Measurements from ENCODE around the gene HPCAL4.

Gene HPCAL4

GRCh38 chr1:39701049-39701439 is 9.8 kb upstream of the HPCAL4 start:
- no peaks in the 10 kb centered on the region for H3K36me3 ChIP-seq (ENCODE audit: control insufficient read depth, insufficient read depth, low read length)
- no peak overlapping the region for H3K27ac ChIP-seq (ENCODE audit: low read length)
- no CpG with 5 or more reads among the region's 12 CpGs for WGBS (ENCODE audit: insufficient coverage, insufficient read length)
- peaks cover 28% of the 10 kb centered on the region; the same call in 1 of the 2 replicates for H3K27me3 ChIP-seq (ENCODE audit: control insufficient read depth, insufficient read depth, low read length)
- peaks cover 4% of the 10 kb centered on the region for H3K4me1 ChIP-seq (ENCODE audit: control insufficient read depth, insufficient read depth, low read length)
- H3K9me3 ChIP-seq (ENCODE audit: control insufficient read depth, insufficient read depth, low read length): no peaks in the 10 kb centered on the region
- no peak for DNase-seq (ENCODE audit: low read depth, low spot score)
- no peak overlapping the region; the same call in 1 of the 2 replicates for H3K4me3 ChIP-seq (ENCODE audit: low read length)

GRCh38 chr1:39700348-39700747 is 9.1 kb upstream of the HPCAL4 start:
- no peak overlapping the region for H3K27ac ChIP-seq (ENCODE audit: low read length)
- DNase-seq (ENCODE audit: low read depth, low spot score): no peak
- H3K27me3 ChIP-seq (ENCODE audit: control insufficient read depth, insufficient read depth, low read length): peaks cover 28% of the 10 kb centered on the region; the same call in 1 of the 2 replicates
- H3K36me3 ChIP-seq (ENCODE audit: control insufficient read depth, insufficient read depth, low read length): no peaks in the 10 kb centered on the region
- H3K4me1 ChIP-seq (ENCODE audit: control insufficient read depth, insufficient read depth, low read length): peaks cover 4% of the 10 kb centered on the region
- no peaks in the 10 kb centered on the region for H3K9me3 ChIP-seq (ENCODE audit: control insufficient read depth, insufficient read depth, low read length)
- no CpG with 5 or more reads among the region's 3 CpGs for WGBS (ENCODE audit: insufficient coverage, insufficient read length)
- H3K4me3 ChIP-seq (ENCODE audit: low read length): no peak overlapping the region

GRCh38 chr1:39699419-39699818 is 8.2 kb upstream of the HPCAL4 start:
- Histone ChIP-seq H3K9me3 (ENCODE audit: control insufficient read depth, insufficient read depth, low read length) (no peaks in the 10 kb centered on the region), H3K27ac (ENCODE audit: low read length) (no peak overlapping the region), H3K36me3 (ENCODE audit: control insufficient read depth, insufficient read depth, low read length) (no peaks in the 10 kb centered on the region), H3K4me3 (ENCODE audit: low read length) (no peak overlapping the region), H3K4me1 (ENCODE audit: control insufficient read depth, insufficient read depth, low read length) (peaks cover 7% of the 10 kb centered on the region), H3K27me3 (ENCODE audit: control insufficient read depth, insufficient read depth, low read length) (peaks cover 34% of the 10 kb centered on the region; the same call in 1 of the 2 replicates)
- no peak for DNase-seq (ENCODE audit: low read depth, low spot score)
- no CpG with 5 or more reads among the region's 3 CpGs for WGBS (ENCODE audit: insufficient coverage, insufficient read length)

GRCh38 chr1:39698568-39698967 is 7.3 kb upstream of the HPCAL4 start:
- DNase-seq (ENCODE audit: low read depth, low spot score): no peak
- no peaks in the 10 kb centered on the region for H3K9me3 ChIP-seq (ENCODE audit: control insufficient read depth, insufficient read depth, low read length)
- H3K4me1 ChIP-seq (ENCODE audit: control insufficient read depth, insufficient read depth, low read length): peaks cover 7% of the 10 kb centered on the region
- peaks cover 39% of the 10 kb centered on the region; the same call in 1 of the 2 replicates for H3K27me3 ChIP-seq (ENCODE audit: control insufficient read depth, insufficient read depth, low read length)
- no CpG with 5 or more reads among the region's 4 CpGs for WGBS (ENCODE audit: insufficient coverage, insufficient read length)
- no peak overlapping the region for H3K27ac ChIP-seq (ENCODE audit: low read length)
- H3K4me3 ChIP-seq (ENCODE audit: low read length): no peak overlapping the region
- no peaks in the 10 kb centered on the region for H3K36me3 ChIP-seq (ENCODE audit: control insufficient read depth, insufficient read depth, low read length)

GRCh38 chr1:39696448-39696847 is 5.2 kb upstream of the HPCAL4 start:
- DNase-seq (ENCODE audit: low read depth, low spot score): no peak
- no peaks in the 10 kb centered on the region for H3K36me3 ChIP-seq (ENCODE audit: control insufficient read depth, insufficient read depth, low read length)
- no CpG with 5 or more reads among the region's 1 CpG for WGBS (ENCODE audit: insufficient coverage, insufficient read length)
- H3K27me3 ChIP-seq (ENCODE audit: control insufficient read depth, insufficient read depth, low read length): peaks cover 57% of the 10 kb centered on the region
- H3K27ac ChIP-seq (ENCODE audit: low read length): no peak overlapping the region
- peaks cover 9% of the 10 kb centered on the region for H3K4me1 ChIP-seq (ENCODE audit: control insufficient read depth, insufficient read depth, low read length)
- H3K9me3 ChIP-seq (ENCODE audit: control insufficient read depth, insufficient read depth, low read length): no peaks in the 10 kb centered on the region
- H3K4me3 ChIP-seq (ENCODE audit: low read length): no peak overlapping the region

- H3K27me3 ChIP-seq (ENCODE audit: control insufficient read depth, insufficient read depth, low read length): peaks cover 64% of the 10 kb centered on the region
- DNase-seq (ENCODE audit: low read depth, low spot score): no peak
- H3K4me1 ChIP-seq (ENCODE audit: control insufficient read depth, insufficient read depth, low read length): peaks cover 5% of the 10 kb centered on the region; the same call in 1 of the 2 replicates
- H3K27ac ChIP-seq (ENCODE audit: low read length): no peak overlapping the region
- no peaks in the 10 kb centered on the region for H3K36me3 ChIP-seq (ENCODE audit: control insufficient read depth, insufficient read depth, low read length)
- no peaks in the 10 kb centered on the region for H3K9me3 ChIP-seq (ENCODE audit: control insufficient read depth, insufficient read depth, low read length)
- WGBS (ENCODE audit: insufficient coverage, insufficient read length): no CpG with 5 or more reads among the region's 1 CpG
- H3K4me3 ChIP-seq (ENCODE audit: low read length): no peak overlapping the region
Observed at GRCh38 chr1:39695016-39695415, 3.8 kb upstream of the HPCAL4 start.

- no peak for DNase-seq (ENCODE audit: low read depth, low spot score)
Observed at GRCh38 chr1:39694026-39694425, 2.8 kb upstream of the HPCAL4 start.

GRCh38 chr1:39692152-39693074 is 1.2 kb upstream of the HPCAL4 start:
- Histone ChIP-seq H3K9me3 (ENCODE audit: control insufficient read depth, insufficient read depth, low read length) (no peaks in the 10 kb centered on the region), H3K27ac (ENCODE audit: low read length) (no peak overlapping the region), H3K4me1 (ENCODE audit: control insufficient read depth, insufficient read depth, low read length) (peaks cover 5% of the 10 kb centered on the region; the same call in 1 of the 2 replicates), H3K36me3 (ENCODE audit: control insufficient read depth, insufficient read depth, low read length) (no peaks in the 10 kb centered on the region), H3K4me3 (ENCODE audit: low read length) (peak overlapping the region; percentile 15; the same call in 1 of the 2 replicates), H3K27me3 (ENCODE audit: control insufficient read depth, insufficient read depth, low read length) (peaks cover 76% of the 10 kb centered on the region)
- WGBS (ENCODE audit: insufficient coverage, insufficient read length): no CpG with 5 or more reads among the region's 56 CpGs
- DNase-seq (ENCODE audit: low read depth, low spot score): no peak

More at GRCh38 chr1:39694026-39694425, 2.8 kb upstream of the HPCAL4 start:
- H3K27me3 ChIP-seq (ENCODE audit: control insufficient read depth, insufficient read depth, low read length): peaks cover 70% of the 10 kb centered on the region
- no peaks in the 10 kb centered on the region for H3K36me3 ChIP-seq (ENCODE audit: control insufficient read depth, insufficient read depth, low read length)
- no peaks in the 10 kb centered on the region for H3K9me3 ChIP-seq (ENCODE audit: control insufficient read depth, insufficient read depth, low read length)
- no peak overlapping the region for H3K27ac ChIP-seq (ENCODE audit: low read length)
- no CpG with 5 or more reads among the region's 1 CpG for WGBS (ENCODE audit: insufficient coverage, insufficient read length)
- H3K4me3 ChIP-seq (ENCODE audit: low read length): no peak overlapping the region
- H3K4me1 ChIP-seq (ENCODE audit: control insufficient read depth, insufficient read depth, low read length): peaks cover 5% of the 10 kb centered on the region; the same call in 1 of the 2 replicates

GRCh38 chr1:39690794-39691382 is 345 bp downstream of the HPCAL4 start:
- peak overlapping the region; percentile 6; the same call in 1 of the 2 replicates for H3K4me3 ChIP-seq (ENCODE audit: low read length)
- no CpG with 5 or more reads among the region's 28 CpGs for WGBS (ENCODE audit: insufficient coverage, insufficient read length)
- no peak overlapping the region for H3K27ac ChIP-seq (ENCODE audit: low read length)

GRCh38 chr1:39690225-39690624 is 1.0 kb downstream of the HPCAL4 start:
- Histone ChIP-seq H3K4me1 (ENCODE audit: control insufficient read depth, insufficient read depth, low read length) (peaks cover 5% of the 10 kb centered on the region; the same call in 1 of the 2 replicates), H3K27ac (ENCODE audit: low read length) (no peak overlapping the region), H3K27me3 (ENCODE audit: control insufficient read depth, insufficient read depth, low read length) (peaks cover 81% of the 10 kb centered on the region), H3K4me3 (ENCODE audit: low read length) (no peak overlapping the region), H3K9me3 (ENCODE audit: control insufficient read depth, insufficient read depth, low read length) (no peaks in the 10 kb centered on the region), H3K36me3 (ENCODE audit: control insufficient read depth, insufficient read depth, low read length) (no peaks in the 10 kb centered on the region)
- WGBS (ENCODE audit: insufficient coverage, insufficient read length): no CpG with 5 or more reads among the region's 2 CpGs
- DNase-seq (ENCODE audit: low read depth, low spot score): no peak

More at GRCh38 chr1:39690794-39691382, 345 bp downstream of the HPCAL4 start:
- Histone ChIP-seq H3K36me3 (ENCODE audit: control insufficient read depth, insufficient read depth, low read length) (no peaks in the 10 kb centered on the region), H3K4me1 (ENCODE audit: control insufficient read depth, insufficient read depth, low read length) (peaks cover 5% of the 10 kb centered on the region; the same call in 1 of the 2 replicates), H3K27me3 (ENCODE audit: control insufficient read depth, insufficient read depth, low read length) (peaks cover 82% of the 10 kb centered on the region), H3K9me3 (ENCODE audit: control insufficient read depth, insufficient read depth, low read length) (no peaks in the 10 kb centered on the region)
- no peak for DNase-seq (ENCODE audit: low read depth, low spot score)

All from iPS DF 6.9 (cell line).